NCI-H2227 treated with DMSO at 0.1 percent for 48 hours (cell line): Measurements from ENCODE around the gene SSMEM1.
"Not testable (repeated sequence)": the region's sequence is repeated elsewhere in the genome, so short reads cannot be mapped to it uniquely, and the experiment has no call there.

ENCODE experiments used
- DNase-seq: peaks from one replicate; lab custom pipeline; 2025; lab: John Stamatoyannopoulos, UW

SSMEM1 gene

GRCh38 chr7:130213828-130214227 lies 6.2 kb downstream of the SSMEM1 start:
- no peak for DNase-seq

DNA sequence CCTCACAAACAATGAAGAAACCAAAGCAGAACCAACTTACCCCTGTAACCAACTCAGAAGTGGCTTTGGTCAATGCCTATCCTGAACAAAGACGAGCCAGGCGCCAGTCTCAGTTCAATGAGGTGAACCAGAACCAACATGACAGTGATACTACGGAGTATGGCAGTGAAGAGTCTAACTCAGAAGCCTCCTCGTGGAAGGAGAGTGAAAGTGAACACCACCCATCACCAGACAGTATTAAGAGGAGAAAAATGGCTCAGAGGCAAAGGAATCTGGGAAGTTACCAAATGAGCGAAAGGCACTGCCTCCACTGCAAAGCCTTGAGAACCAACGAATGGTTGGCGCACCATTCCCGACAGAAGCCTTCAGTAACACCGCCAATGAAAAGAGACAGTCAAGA lies 8.4 kb downstream of the SSMEM1 start:
- DNase-seq, result no peak

DNA sequence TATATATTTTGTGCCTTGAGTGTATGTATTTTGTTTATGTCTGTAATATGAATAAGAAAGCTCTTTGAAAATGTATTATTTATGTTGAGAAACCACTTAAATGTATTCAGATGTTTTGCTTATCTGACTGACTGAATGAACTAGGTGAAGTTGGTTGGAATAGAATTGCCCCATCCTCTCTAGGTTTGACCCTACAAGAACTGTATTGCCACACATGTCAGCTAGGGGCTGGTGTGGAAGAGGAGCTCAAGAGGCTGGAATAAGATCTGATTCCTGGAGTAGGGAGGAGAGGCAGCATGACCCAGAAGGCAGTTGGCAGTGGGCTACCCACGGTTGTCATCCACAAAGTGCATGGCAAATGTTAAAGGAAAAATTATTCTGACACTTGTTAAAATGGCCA lies 9.1 kb downstream of the SSMEM1 start:
- no peak for DNase-seq

- no peak for DNase-seq
Measured at GRCh38 chr7:130218806-130219620, 11.4 kb downstream of the SSMEM1 start.

DNA sequence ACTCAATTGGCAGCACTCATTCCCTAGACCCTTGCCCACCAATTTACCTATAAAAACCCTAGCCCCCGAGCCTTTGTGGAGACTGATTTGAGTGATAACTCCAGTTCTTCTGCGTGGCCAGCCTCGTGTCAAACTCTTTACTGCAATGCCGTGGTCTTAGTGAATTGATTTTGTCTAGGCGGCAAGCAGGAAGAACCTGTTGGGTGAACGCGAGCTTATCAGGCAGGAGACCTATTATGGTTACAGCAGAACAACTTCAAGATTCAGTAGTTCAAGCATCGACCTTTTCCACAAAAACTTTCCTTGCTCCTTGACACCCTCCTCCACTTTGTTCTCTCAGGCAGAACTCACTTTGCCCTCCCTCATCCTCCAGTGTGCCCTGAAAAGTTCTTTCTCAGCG lies 12.2 kb downstream of the SSMEM1 start:
- no peak for DNase-seq

GRCh38 chr7:130221746-130222145 lies 14.1 kb downstream of the SSMEM1 start:
- DNase-seq, result no peak

- no peak for DNase-seq
Measured at GRCh38 chr7:130223646-130224045, 16.0 kb downstream of the SSMEM1 start.

- DNase-seq, result no peak
Measured at GRCh38 chr7:130224210-130224609, 16.6 kb downstream of the SSMEM1 start.

DNA sequence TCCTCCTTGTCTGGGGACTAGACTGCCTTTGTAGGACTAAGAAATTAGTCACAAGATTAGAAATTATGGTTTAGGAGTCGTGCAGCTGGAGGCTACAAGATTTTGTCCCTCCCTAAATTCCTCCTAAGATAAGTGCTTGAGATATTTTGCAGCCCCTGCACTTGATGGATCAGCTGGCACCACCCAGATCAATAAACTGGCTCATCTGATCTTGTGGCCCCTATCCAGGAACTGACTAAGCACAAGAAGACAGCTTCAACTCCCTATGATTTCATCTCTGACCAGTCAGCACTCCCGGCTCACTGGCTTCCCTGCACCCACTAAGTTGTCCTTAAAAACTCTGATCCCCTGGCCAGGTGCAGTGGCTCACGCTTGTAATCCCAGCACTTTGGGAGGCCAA lies 17.3 kb downstream of the SSMEM1 start:
- DNase-seq, result not testable (repeated sequence)

DNA sequence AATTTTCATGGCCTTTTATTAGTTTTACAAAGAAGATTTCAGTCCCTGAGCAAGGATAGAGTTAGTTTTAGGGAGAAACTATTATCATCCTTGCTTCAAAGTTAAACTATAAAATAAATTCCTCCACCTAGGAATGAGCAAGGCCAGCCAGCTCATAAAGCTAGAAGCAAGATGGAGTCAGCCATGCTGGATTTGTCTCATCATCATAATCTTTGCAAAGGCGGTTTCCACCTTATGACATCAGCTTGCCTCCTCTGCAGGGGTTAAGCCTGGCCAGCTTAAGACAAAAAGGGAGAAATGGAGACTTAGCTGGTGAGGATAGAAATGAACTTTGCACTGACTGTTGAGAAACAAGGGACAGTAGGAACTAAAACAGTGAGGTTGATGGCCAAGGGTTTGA lies 18.7 kb downstream of the SSMEM1 start:
- no peak for DNase-seq

DNA sequence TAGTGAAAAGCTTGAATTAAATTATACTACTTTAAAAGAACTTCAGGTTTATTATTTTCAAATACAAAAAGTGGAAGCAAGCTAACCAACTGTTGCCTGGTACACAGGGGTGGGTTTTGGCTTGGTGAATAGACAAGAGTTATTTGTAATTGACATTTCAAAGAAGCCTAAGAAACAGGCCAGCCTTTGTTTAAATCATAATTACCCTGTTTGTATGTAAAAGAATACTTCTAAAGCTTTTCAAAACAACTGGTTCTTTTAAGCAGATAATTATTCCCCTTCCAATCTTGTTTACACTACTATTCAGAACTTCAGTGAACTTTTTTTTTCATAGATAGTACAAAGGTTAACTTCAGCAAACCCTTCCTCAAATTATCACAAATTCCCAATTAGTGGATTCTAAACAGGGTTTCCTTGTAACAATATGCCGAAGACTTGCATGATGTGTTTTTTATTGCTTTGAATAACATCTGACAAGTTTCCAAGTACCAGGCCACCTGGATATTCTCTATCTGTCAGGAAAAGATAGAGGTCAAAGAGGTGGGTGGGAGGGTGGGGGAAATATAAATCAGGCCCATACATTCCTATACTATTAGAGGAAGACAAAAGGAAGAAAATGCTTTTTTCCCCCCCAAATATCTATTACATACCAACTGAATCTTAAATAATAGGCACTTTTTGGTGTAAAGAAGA lies 20.4 kb downstream of the SSMEM1 start:
- DNase-seq, result no peak

DNA sequence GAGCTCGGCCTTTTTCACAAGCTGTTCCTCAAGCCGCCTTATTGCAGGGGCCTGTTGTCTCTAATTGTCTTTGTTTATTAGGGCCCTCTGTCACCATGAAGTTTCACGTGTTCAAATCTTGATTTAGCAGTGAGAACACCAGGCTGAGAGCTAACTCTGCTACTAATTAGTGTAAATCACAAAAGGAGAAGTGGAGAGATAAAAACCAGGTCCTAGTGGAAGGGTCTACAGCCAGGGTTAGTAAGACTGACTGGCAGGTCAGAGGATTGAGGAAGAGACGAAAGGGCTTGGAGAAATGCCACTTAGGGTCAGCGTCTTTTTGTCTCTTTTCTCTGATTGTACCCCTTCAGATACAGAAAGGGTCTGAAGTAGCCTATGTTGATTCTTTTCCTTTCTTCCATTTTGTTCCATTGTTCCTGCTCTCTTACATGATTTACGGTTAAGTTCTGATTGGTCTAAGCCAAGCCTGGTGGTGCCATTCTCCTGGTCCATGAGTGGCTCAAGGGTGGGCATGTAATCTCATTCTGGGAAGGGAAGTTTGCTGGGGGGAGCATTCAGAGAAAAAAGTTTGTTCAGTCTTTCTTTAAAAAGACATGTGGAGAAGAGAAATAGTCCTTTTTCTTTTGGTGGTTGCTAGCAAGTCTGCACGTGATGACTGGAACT lies 21.3 kb downstream of the SSMEM1 start:
- no peak for DNase-seq

DNA sequence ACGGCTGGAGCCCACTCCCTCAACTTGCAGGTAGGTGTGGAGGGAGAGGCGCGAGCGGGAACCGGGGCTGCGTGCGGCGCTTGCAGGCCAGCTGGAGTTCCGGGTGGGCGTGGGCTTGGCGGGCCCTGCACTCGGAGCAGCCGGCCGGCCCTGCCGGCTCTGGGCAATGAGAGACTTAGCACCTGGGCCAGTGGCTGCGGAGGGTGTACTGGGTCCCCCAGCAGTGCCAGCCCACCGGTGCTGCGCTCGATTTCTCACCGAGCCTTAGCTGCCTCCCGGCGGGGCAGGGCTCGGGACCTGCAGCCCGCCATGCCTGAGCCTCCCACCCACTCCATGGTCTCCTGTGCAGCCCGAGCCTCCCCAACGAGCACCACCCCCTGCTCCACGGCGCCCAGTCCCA lies 22.3 kb downstream of the SSMEM1 start:
- DNase-seq, result not testable (repeated sequence)

- no peak for DNase-seq
Measured at GRCh38 chr7:130231792-130232191, 24.1 kb downstream of the SSMEM1 start.

- no peak for DNase-seq
Measured at GRCh38 chr7:130232209-130232608, 24.5 kb downstream of the SSMEM1 start.

- DNase-seq, result no peak
Measured at GRCh38 chr7:130234078-130234477, 26.4 kb downstream of the SSMEM1 start.

- DNase-seq, result not testable (repeated sequence)
Measured at GRCh38 chr7:130236361-130236760, 28.7 kb downstream of the SSMEM1 start.

GRCh38 chr7:130240240-130240639 lies 32.6 kb downstream of the SSMEM1 start:
- DNase-seq, result no peak

- DNase-seq, result no peak
Measured at GRCh38 chr7:130242198-130243014, 34.7 kb downstream of the SSMEM1 start.

DNA sequence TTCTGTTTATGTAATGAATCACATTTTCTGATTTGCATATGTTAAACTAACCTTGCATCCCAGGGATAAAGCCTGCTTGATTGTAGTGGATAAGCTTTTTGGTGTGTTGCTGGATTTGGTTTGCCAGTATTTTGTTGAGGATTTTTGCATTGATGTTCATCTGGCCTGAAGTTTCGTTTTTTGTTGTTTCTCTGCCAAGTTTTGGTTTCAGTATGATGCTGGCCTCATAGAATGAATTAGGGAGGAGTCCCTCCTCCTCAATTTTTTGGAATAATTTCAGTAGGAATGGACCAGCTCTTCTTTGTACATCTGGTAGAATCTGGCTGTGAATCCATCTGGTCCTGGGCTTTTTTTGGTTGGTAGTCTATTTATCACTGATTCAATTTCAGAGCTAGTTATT lies 35.8 kb downstream of the SSMEM1 start:
- DNase-seq, result not testable (repeated sequence)

DNA sequence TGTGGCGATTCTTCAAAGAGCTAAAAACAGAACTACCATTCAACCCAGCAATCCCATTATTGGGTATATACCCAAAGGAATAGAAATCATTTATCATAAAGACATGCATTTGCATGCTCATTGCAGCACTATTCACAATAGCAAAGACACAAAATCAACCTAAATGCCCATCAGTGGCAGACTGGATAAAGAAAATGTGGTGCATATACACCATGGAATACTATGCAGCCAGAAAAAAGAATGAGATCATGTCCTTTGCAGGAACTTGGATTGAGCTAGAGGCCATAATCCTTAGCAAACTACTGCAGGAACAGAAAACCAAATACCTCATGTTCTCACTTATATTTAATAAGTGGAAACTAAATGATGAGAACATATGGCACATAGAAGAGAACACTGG lies 38.8 kb downstream of the SSMEM1 start:
- not testable (repeated sequence) for DNase-seq

GRCh38 chr7:130248842-130249241 lies 41.2 kb downstream of the SSMEM1 start:
- not testable (repeated sequence) for DNase-seq
